IMR-90 (cell line): ENCODE measurements around the gene AFAP1L2. TPM values are rescaled to one million over a fixed set of nuclear protein-coding genes. Genes with fewer than 3 reads are reported as not detected.

Experiments
- ATAC-seq: fragments of 200-7000 bp; cut with Tn5 transposase; 2 replicates; pipeline ENCODE4 v1.9.1; 2020; ENCODE audit warnings: low read depth, mild to moderate bottlenecking, moderate library complexity
- BruUV-seq: library from RNA; stranded (reverse); fragments of 400-500 nt; replicated peaks from 2 replicates; lab custom pipeline; 2021; lab: Mats Ljungman, UMichigan
- CTCF ChIA-PET: fragments of 300-600 bp; formaldehyde crosslinking; extraction: SDS; loops from one replicate; lab custom pipeline; 2021; ENCODE audit warnings: antibody characterized with exemption; lab: Yijun Ruan, JAX
- POLR2A ChIA-PET: fragments of 300-600 bp; sonication (Branson Sonifier 250); formaldehyde crosslinking; loops from one replicate; lab custom pipeline; 2022; ENCODE audit warnings: antibody characterized with exemption; ENCODE audit not compliant: unreplicated experiment; lab: Charles Lee
- DNase-seq: peaks from one replicate; pipeline ENCODE4 v3.0.0; 2013
- H2AFZ ChIP-seq: replicated peaks from 2 replicates; pipeline ENCODE3; 2013; ENCODE audit warnings: low read length, mild to moderate bottlenecking; ENCODE audit not compliant: poor library complexity
- H2AK5ac ChIP-seq: 2 replicates; pipeline ENCODE4 v1.6.1; 2013; ENCODE audit warnings: low read depth, low read length, inconsistent platforms
- H2AK9ac ChIP-seq: replicated peaks from 2 replicates; pipeline ENCODE3; 2013; ENCODE audit warnings: mild to moderate bottlenecking, low read depth, low read length, moderate library complexity; ENCODE audit not compliant: poor library complexity
- H2BK120ac ChIP-seq: 2 replicates; pipeline ENCODE4 v1.6.1; 2013; ENCODE audit warnings: low read depth, low read length, inconsistent platforms
- H2BK15ac ChIP-seq: 3 replicates; pipeline ENCODE4 v1.6.1; 2013; ENCODE audit warnings: low read depth, low read length, inconsistent platforms
- H2BK20ac ChIP-seq: 2 replicates; pipeline ENCODE4 v1.6.1; 2013; ENCODE audit warnings: low read depth, mild to moderate bottlenecking, inconsistent platforms, low read length, moderate library complexity
- H2BK5ac ChIP-seq: 2 replicates; pipeline ENCODE4 v1.6.1; 2013; ENCODE audit warnings: mild to moderate bottlenecking, low read depth, low read length, inconsistent platforms; ENCODE audit not compliant: poor library complexity, severe bottlenecking
- H3K14ac ChIP-seq: replicated peaks from 2 replicates; pipeline ENCODE4 v1.6.1; 2013; ENCODE audit warnings: low read depth, low read length, inconsistent platforms
- H3K18ac ChIP-seq: 2 replicates; pipeline ENCODE4 v1.6.1; 2013; ENCODE audit warnings: low read depth, low read length, control low read depth
- H3K23ac ChIP-seq: 2 replicates; pipeline ENCODE4 v1.6.1; 2013; ENCODE audit warnings: low read depth, low read length, inconsistent platforms
- H3K27ac ChIP-seq: 2 replicates; pipeline ENCODE4 v1.5.1; 2013; ENCODE audit warnings: mild to moderate bottlenecking, control low read depth, low read length; ENCODE audit not compliant: insufficient read depth
- H3K27me3 ChIP-seq: 2 replicates; pipeline ENCODE4 v1.6.1; 2013; ENCODE audit warnings: low read length; ENCODE audit not compliant: control insufficient read depth, insufficient read depth
- H3K36me3 ChIP-seq: 2 replicates; pipeline ENCODE4 v1.6.1; 2013; ENCODE audit warnings: low read length, mixed read lengths; ENCODE audit not compliant: control insufficient read depth, insufficient read depth
- H3K4ac ChIP-seq: 2 replicates; pipeline ENCODE4 v1.6.1; 2013; ENCODE audit warnings: low read depth, low read length, inconsistent platforms
- H3K4me1 ChIP-seq: 2 replicates; pipeline ENCODE4 v1.6.1; 2013; ENCODE audit warnings: low read length, mixed read lengths; ENCODE audit not compliant: control insufficient read depth, insufficient read depth
- H3K4me2 ChIP-seq: 2 replicates; pipeline ENCODE4 v1.6.1; 2013; ENCODE audit warnings: low read depth, mild to moderate bottlenecking, control low read depth, low read length, moderate library complexity
- H3K4me3 ChIP-seq: 2 replicates; pipeline ENCODE4 v1.5.1; 2013; ENCODE audit warnings: low read depth, mild to moderate bottlenecking, control low read depth, low read length, moderate library complexity; ENCODE audit not compliant: insufficient read depth
- H3K56ac ChIP-seq: 2 replicates; pipeline ENCODE4 v1.6.1; 2013; ENCODE audit warnings: low read length, inconsistent platforms; ENCODE audit not compliant: insufficient read depth; ENCODE audit errors: extremely low read depth
- H3K79me1 ChIP-seq, 2 experiments: 2 replicates each; pipeline ENCODE4 v1.6.1; 2013; ENCODE audit warnings: low read length in 2 of 2, inconsistent platforms in 1 of 2, low read depth in 1 of 2
- H3K9ac ChIP-seq: 2 replicates; pipeline ENCODE4 v1.6.1; 2013; ENCODE audit warnings: low read depth, low read length, control low read depth
- H3K9me1 ChIP-seq: 2 replicates; pipeline ENCODE4 v1.6.1; 2013; ENCODE audit warnings: low read length, inconsistent platforms; ENCODE audit not compliant: insufficient read depth
- H3K9me3 ChIP-seq: 2 replicates; pipeline ENCODE4 v1.6.1; 2013; ENCODE audit warnings: low read length; ENCODE audit not compliant: control insufficient read depth, insufficient read depth
- H4K20me1 ChIP-seq: 2 replicates; pipeline ENCODE4 v1.6.1; 2013; ENCODE audit warnings: low read length, inconsistent platforms; ENCODE audit not compliant: insufficient read depth
- H4K5ac ChIP-seq: 2 replicates; pipeline ENCODE4 v1.6.1; 2013; ENCODE audit warnings: mild to moderate bottlenecking, low read depth, low read length, control low read depth
- H4K8ac ChIP-seq, 2 experiments: 2 replicates each; pipeline ENCODE4 v1.6.1; 2013; ENCODE audit warnings: low read depth in 2 of 2, low read length in 2 of 2, control low read depth in 1 of 2, inconsistent platforms in 1 of 2
- H4K91ac ChIP-seq: 2 replicates; pipeline ENCODE4 v1.6.1; 2013; ENCODE audit warnings: low read depth, low read length, inconsistent platforms; ENCODE audit not compliant: insufficient read depth
- CTCF ChIP-seq: conservative IDR thresholded peaks from 2 replicates; pipeline ENCODE4 v1.5.1; 2012; ENCODE audit warnings: mild to moderate bottlenecking, low read depth, low read length, improper control_type of control experiment
- ELK1 ChIP-seq: fragments of 150-350 bp; IDR thresholded peaks from 2 replicates; pipeline ENCODE4 v1.6.1; 2016; ENCODE audit warnings: low read depth, mild to moderate bottlenecking, low read length, moderate library complexity, borderline replicate concordance
- MAZ ChIP-seq: IDR thresholded peaks from 2 replicates; pipeline ENCODE4 v1.6.1; 2012; ENCODE audit warnings: low read depth, mild to moderate bottlenecking, low read length, improper control_type of control experiment, moderate library complexity, borderline replicate concordance
- MXI1 ChIP-seq: IDR thresholded peaks from 2 replicates; pipeline ENCODE4 v1.6.1; 2012; ENCODE audit warnings: low read depth, mild to moderate bottlenecking, low read length, moderate library complexity, borderline replicate concordance
- POLR2A ChIP-seq: IDR thresholded peaks from 2 replicates; pipeline ENCODE4 v1.6.1; 2012; ENCODE audit warnings: mild to moderate bottlenecking, low read depth, low read length
- RFX5 ChIP-seq: IDR thresholded peaks from 2 replicates; pipeline ENCODE4 v1.8.0; 2012; ENCODE audit warnings: low read depth, mild to moderate bottlenecking, low read length, moderate library complexity
- USF2 ChIP-seq: fragments of 150-350 bp; IDR thresholded peaks from 2 replicates; pipeline ENCODE4 v1.6.1; 2017; ENCODE audit warnings: mild to moderate bottlenecking, antibody characterized with exemption, low read length, low read depth
- WGBS, 2 experiments: methylation state at CpG; one replicate each; pipeline versions ENCODE4 v1.1.5 to v1.1.7; 2013; ENCODE audit warnings: missing lambda C conversion rate in 2 of 2; ENCODE audit not compliant: insufficient read length in 1 of 2; ENCODE audit errors: extremely low coverage in 2 of 2; 5-methylcytosine and 5-hydroxymethylcytosine counted together
- dilution Hi-C: fragments of 300-500 bp; cut with HindIII; formaldehyde crosslinking; loops from one replicate; pipeline ENCODE4 v1.14.3; 2018; ENCODE audit warnings: low sequenced_read_pairs; ENCODE audit not compliant: unreplicated experiment
- in situ Hi-C: fragments of 300-500 bp; cut with MboI; formaldehyde crosslinking; loops from 3 replicates; pipeline ENCODE4 v1.14.3; 2019; ENCODE audit warnings: low sequenced_read_pairs, inconsistent platforms, mixed read lengths
- intact Hi-C: fragments of 100-400 bp; cut with micrococcal nuclease; formaldehyde crosslinking; loops from 2 replicates; pipeline ENCODE4 v1.10.0; 2022
- polyA plus RNA-seq, 3 experiments: library from polyadenylated mRNA; depleted of rRNA; stranded (reverse); fragments of >200 nt; gene quantifications; 2 replicates each; pipeline ENCODE4 v1.2.3, GENCODE V29; 2012; ENCODE audit warnings: low replicate concordance in 1 of 3
- total RNA-seq: library from RNA; depleted of rRNA; stranded (reverse); fragments of >200 nt; gene quantifications from 2 replicates; pipeline ENCODE4 v1.2.3, GENCODE V29; 2012

The AFAP1L2 gene
- total and polyA plus RNA-seq, 2 of the 4 experiments (the other 2 are of a cell fraction): under 0.01 to 0.10 TPM

- TF ChIP-seq MXI1: no peak
These were observed 133.1 kb downstream of the AFAP1L2 start (continued) for GRCh38 chr10:114271075-114271778.

GRCh38 chr10:114266521-114266920 is 137.8 kb downstream of the AFAP1L2 start:
- Histone ChIP-seq H2BK15ac (no peak overlapping the region), H4K5ac (no peak overlapping the region), H3K4me3 (no peak overlapping the region), H2AK9ac (no peak overlapping the region), H3K23ac (no peak overlapping the region), H2BK120ac (no peak overlapping the region; the same call in 1 of the 2 replicates), H3K14ac (no peak overlapping the region), H3K27ac (no peak overlapping the region), H3K36me3 (no peaks in the 10 kb centered on the region), H4K91ac (no peak overlapping the region), H3K18ac (no peak overlapping the region), H3K9ac (no peak overlapping the region), H3K4me2 (no peak overlapping the region), H2BK5ac (no peak overlapping the region), H3K4ac (no peak overlapping the region), H2AFZ (no peak overlapping the region), H3K27me3 (no peaks in the 10 kb centered on the region; the same call in 1 of the 2 replicates), H3K56ac (no peak overlapping the region), H3K9me3 (no peaks in the 10 kb centered on the region), H4K20me1 (peaks cover 2% of the 10 kb centered on the region; the same call in 1 of the 2 replicates), H2BK20ac (no peak overlapping the region), H4K8ac (no peak overlapping the region), H3K4me1 (peaks cover 5% of the 10 kb centered on the region), H3K79me1 (no peaks in the 10 kb centered on the region), H2AK5ac (no peak overlapping the region), H3K9me1 (peaks cover 7% of the 10 kb centered on the region; the same call in 1 of the 2 replicates)
- intact Hi-C loops: loop anchor here (10.0 kb wide), 1 partner anchor 322 kb away; no protein-coding TSS in a partner anchor
- dilution Hi-C loops: no loop called here
- TF ChIP-seq ELK1 (no peak), RFX5 (no peak), POLR2A (no peak), USF2 (no peak), MXI1 (no peak), CTCF (no peak), MAZ (no peak)
- ChIA-PET CTCF (no interaction called here), POLR2A (no interaction called here)
- ATAC-seq: peak; percentile 54
- DNase-seq: peak; percentile 50
- no CpG with 5 or more reads among the region's 5 CpGs for WGBS, 2 experiments
- BruUV-seq: no TSS peak
- in situ Hi-C loops: no loop called here
